ENCODE results near the gene UBE2Q2.

GRCh38 chr15:75928680-75929608 lies 85.7 kb downstream of the UBE2Q2 start:
- peak; percentile 49 for TF ChIP-seq CTCF (conservative IDR thresholded peaks at IDR 0.05; ENCODE audit: low read depth, low read length)
- TF ChIP-seq MXI1 (IDR thresholded peaks at IDR 0.05; ENCODE audit: borderline replicate concordance, low read depth, low read length) = no peak
- peak; percentile 45 for TF ChIP-seq RAD21 (IDR thresholded peaks at IDR 0.05; ENCODE audit: low read length)
- TF ChIP-seq CEBPB (IDR thresholded peaks at IDR 0.05; ENCODE audit: low read depth, low read length) = no peak
- no peak for TF ChIP-seq POLR2A (IDR thresholded peaks at IDR 0.05; ENCODE audit: low read depth, low read length)
- no peak for TF ChIP-seq NFE2L2 (IDR thresholded peaks at IDR 0.05; ENCODE audit: low read depth, low read length)
- 0 out of 2 replicates have a peak, but pooled peaks have one; percentile 11 for TF ChIP-seq SMC3 (IDR thresholded peaks at IDR 0.05; ENCODE audit: low read depth, low read length)
- no peak for TF ChIP-seq MAFK (IDR thresholded peaks at IDR 0.05; ENCODE audit: low read depth, low read length)
- no peak for TF ChIP-seq USF2 (IDR thresholded peaks at IDR 0.05; ENCODE audit: low read depth, low read length)
- no peak for TF ChIP-seq MAZ (IDR thresholded peaks at IDR 0.05; ENCODE audit: borderline replicate concordance, low read depth, low read length)
- no peak for TF ChIP-seq FOS (IDR thresholded peaks at IDR 0.05; ENCODE audit: low read depth, low read length)
